Effector memory CD4-positive, alpha-beta T cell (primary cell): ENCODE data around the gene PLXDC1.

ENCODE experiments used
- DNase-seq, 3 donors: peaks; one replicate each; pipeline ENCODE4 v3.0.0-alpha.2; 2020
- H3K27ac ChIP-seq: 2 replicates; pipeline ENCODE4 v1.7.0; 2013; ENCODE audit warnings: mild to moderate bottlenecking, low read length, moderate library complexity; ENCODE audit not compliant: insufficient read depth, poor library complexity, severe bottlenecking
- H3K27me3 ChIP-seq: replicated peaks from 2 replicates; pipeline ENCODE4 v1.7.0; 2013; ENCODE audit warnings: mild to moderate bottlenecking, low read length; ENCODE audit not compliant: insufficient read depth, control insufficient read depth, poor library complexity, severe bottlenecking
- H3K36me3 ChIP-seq: 2 replicates; pipeline ENCODE4 v1.7.0; 2013; ENCODE audit warnings: mild to moderate bottlenecking, low read length, moderate library complexity; ENCODE audit not compliant: control insufficient read depth, insufficient read depth
- H3K4me1 ChIP-seq: 2 replicates; pipeline ENCODE4 v1.7.0; 2013; ENCODE audit warnings: low read length, mild to moderate bottlenecking; ENCODE audit not compliant: control insufficient read depth, insufficient read depth, poor library complexity, severe bottlenecking
- H3K4me3 ChIP-seq: 2 replicates; pipeline ENCODE4 v1.7.0; 2013; ENCODE audit warnings: low read length, low read depth, mild to moderate bottlenecking; ENCODE audit not compliant: insufficient read depth, poor library complexity, severe bottlenecking
- H3K9me3 ChIP-seq: 2 replicates; pipeline ENCODE4 v1.7.0; 2013; ENCODE audit warnings: mild to moderate bottlenecking, low read length, moderate library complexity; ENCODE audit not compliant: control insufficient read depth

PLXDC1 gene

GRCh38 chr17:39144416-39144840, 7.0 kb downstream of the PLXDC1 start:
- H3K9me3 ChIP-seq: no peaks in the 10 kb centered on the region
- no peak overlapping the region for H3K27ac ChIP-seq
- no peaks in the 10 kb centered on the region for H3K36me3 ChIP-seq
- no peaks in the 10 kb centered on the region for H3K27me3 ChIP-seq
- no peak overlapping the region for H3K4me3 ChIP-seq
- no peak for DNase-seq
- no peaks in the 10 kb centered on the region for H3K4me1 ChIP-seq

- Histone ChIP-seq H3K4me3 (no peak overlapping the region), H3K36me3 (no peaks in the 10 kb centered on the region), H3K9me3 (no peaks in the 10 kb centered on the region), H3K4me1 (no peaks in the 10 kb centered on the region), H3K27me3 (no peaks in the 10 kb centered on the region), H3K27ac (no peak overlapping the region)
- no peak for DNase-seq
Observed at GRCh38 chr17:39143552-39144093, 7.8 kb downstream of the PLXDC1 start.

DNA sequence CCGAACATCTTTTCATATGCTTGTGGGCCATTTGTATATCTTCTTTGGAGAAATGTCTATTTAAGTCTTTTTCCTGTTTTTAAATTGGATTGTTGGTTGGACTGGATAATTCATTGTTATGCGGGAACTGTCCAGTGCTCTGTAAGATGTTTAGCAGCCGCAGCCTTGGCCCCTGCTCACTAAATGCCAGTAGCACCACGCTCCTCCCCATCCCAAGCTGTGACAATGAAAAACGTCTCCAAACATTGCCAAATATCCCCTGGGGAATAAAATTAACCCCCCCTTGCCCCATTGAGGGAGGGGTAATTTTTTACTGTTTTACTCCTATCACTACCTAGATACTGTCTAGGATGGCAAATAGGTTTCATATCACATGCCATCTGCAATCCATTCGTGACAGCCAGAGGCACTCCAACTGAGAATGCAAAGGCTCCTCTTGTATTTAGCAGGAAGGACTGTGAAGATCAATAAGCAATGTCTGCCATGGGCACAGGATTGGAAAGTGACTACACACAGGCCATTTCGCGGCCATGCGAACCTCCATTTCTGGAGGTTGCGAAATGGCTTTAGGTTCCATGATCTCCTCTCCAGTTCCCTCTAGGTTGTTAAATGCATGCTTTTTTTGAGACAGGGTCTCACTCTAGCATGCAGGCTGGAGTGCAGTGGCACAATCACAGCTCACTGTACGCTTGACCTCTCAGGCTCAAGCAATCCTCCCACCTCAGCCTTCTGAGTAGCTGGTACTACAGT, 9.3 kb downstream of the PLXDC1 start:
- Histone ChIP-seq H3K27me3 (no peaks in the 10 kb centered on the region), H3K27ac (no peak overlapping the region), H3K36me3 (no peaks in the 10 kb centered on the region), H3K4me1 (no peaks in the 10 kb centered on the region), H3K4me3 (no peak overlapping the region), H3K9me3 (no peaks in the 10 kb centered on the region)
- DNase-seq: no peak

- no peak for DNase-seq
- no peaks in the 10 kb centered on the region for H3K4me1 ChIP-seq
- H3K27ac ChIP-seq: no peak overlapping the region
- no peaks in the 10 kb centered on the region for H3K27me3 ChIP-seq
- H3K9me3 ChIP-seq: no peaks in the 10 kb centered on the region
- H3K4me3 ChIP-seq: no peak overlapping the region
- H3K36me3 ChIP-seq: no peaks in the 10 kb centered on the region
Observed at GRCh38 chr17:39141294-39141693, 10.1 kb downstream of the PLXDC1 start.

DNA sequence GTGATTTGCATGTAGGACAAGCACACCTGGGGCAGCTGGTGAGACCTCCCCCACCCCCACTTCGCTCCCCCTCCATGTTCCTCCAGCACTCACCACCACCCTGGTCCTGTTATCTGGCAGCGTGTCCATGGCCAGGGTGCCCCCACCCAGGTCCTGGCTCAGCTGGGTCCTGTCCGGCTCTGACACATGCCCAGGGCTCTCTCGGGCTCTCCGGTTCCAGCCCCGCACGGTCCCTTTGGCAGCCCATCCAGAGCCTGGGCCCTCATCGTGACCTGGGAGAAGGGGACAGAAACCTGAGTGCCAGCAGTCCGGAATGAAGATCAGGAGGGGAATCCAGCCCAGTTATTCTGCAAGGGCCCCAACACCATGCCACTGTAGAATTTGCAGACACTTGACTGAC, 11.9 kb downstream of the PLXDC1 start:
- no peak overlapping the region for H3K27ac ChIP-seq
- H3K9me3 ChIP-seq: no peaks in the 10 kb centered on the region
- DNase-seq: no peak
- no peaks in the 10 kb centered on the region for H3K27me3 ChIP-seq
- H3K4me1 ChIP-seq: no peaks in the 10 kb centered on the region
- H3K4me3 ChIP-seq: no peak overlapping the region
- H3K36me3 ChIP-seq: no peaks in the 10 kb centered on the region

DNA sequence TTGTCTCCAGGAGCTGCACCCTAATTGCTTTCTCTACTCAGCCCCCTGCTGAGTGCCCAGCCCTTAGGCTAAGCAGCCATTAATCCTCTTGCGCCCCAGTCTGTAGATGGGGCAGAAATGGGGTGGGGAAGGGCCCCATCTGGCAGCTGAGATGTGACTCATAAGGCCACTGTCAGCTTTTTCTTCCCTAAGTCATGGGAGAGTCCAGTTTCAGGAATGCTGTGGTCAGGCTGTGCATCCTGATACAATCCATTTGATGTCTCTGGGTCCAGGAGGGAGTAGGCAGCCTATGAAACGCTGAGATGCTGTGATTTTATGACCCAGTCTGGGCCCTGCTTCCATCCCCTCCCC, 12.3 kb downstream of the PLXDC1 start:
- Histone ChIP-seq H3K4me1 (no peaks in the 10 kb centered on the region), H3K9me3 (no peaks in the 10 kb centered on the region), H3K27ac (no peak overlapping the region), H3K36me3 (no peaks in the 10 kb centered on the region), H3K27me3 (no peaks in the 10 kb centered on the region), H3K4me3 (no peak overlapping the region)
- DNase-seq: no peak

GRCh38 chr17:39138431-39139160, 12.8 kb downstream of the PLXDC1 start:
- Histone ChIP-seq H3K4me3 (no peak overlapping the region), H3K27me3 (no peaks in the 10 kb centered on the region), H3K4me1 (no peaks in the 10 kb centered on the region), H3K27ac (no peak overlapping the region), H3K9me3 (no peaks in the 10 kb centered on the region), H3K36me3 (no peaks in the 10 kb centered on the region)
- DNase-seq: no peak

DNA sequence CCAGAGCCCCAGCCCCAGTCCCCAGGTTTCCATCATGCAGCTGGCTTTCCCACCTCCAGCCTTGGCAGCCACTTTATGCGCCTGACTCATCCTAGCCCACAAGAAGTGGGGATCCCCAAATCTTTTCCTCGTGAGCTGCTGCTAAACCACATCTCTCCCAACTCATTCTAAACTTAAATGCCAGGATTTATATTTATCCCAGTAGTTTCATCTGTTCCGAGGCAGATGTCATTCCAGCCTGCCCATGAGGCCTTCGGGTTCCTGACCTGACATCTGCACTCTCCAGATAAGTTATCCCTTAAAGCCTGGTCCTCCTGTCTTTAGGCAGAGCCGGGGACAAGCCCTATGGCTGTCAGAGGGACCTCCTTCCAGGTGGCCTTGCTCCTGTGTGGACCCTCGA, 16.6 kb downstream of the PLXDC1 start:
- H3K36me3 ChIP-seq: no peaks in the 10 kb centered on the region
- no peaks in the 10 kb centered on the region for H3K9me3 ChIP-seq
- no peak for DNase-seq

GRCh38 chr17:39132192-39132610, 19.2 kb downstream of the PLXDC1 start:
- Histone ChIP-seq H3K36me3 (no peaks in the 10 kb centered on the region), H3K9me3 (no peaks in the 10 kb centered on the region), H3K27ac (no peak overlapping the region), H3K4me3 (no peak overlapping the region), H3K4me1 (no peaks in the 10 kb centered on the region), H3K27me3 (no peaks in the 10 kb centered on the region)
- DNase-seq: no peak

More for the DNA sequence above, 16.6 kb downstream of the PLXDC1 start:
- H3K4me1 ChIP-seq: no peaks in the 10 kb centered on the region
- H3K27ac ChIP-seq: no peak overlapping the region
- no peak overlapping the region for H3K4me3 ChIP-seq
- no peaks in the 10 kb centered on the region for H3K27me3 ChIP-seq

DNA sequence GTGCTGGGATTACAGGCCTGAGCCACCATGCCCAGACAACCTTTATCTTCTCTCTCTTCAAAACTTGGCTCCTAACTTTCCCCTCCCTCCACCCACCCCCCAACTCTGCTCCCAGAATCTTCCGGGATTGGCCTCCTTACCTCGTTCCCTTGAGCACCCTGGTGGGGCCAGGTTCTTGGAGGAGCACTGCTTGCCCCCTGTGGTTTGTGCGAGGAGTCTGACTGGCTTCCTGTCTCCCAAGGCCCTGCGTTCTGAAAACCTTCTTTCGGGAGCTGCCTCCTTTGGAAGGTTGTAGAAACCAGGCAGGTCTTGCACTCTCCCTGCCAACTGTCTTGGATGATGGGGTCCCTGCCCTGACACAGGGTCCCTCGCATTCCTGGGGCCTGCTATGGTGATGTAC, 19.8 kb downstream of the PLXDC1 start:
- DNase-seq: no peak
- H3K9me3 ChIP-seq: no peaks in the 10 kb centered on the region
- no peaks in the 10 kb centered on the region for H3K27me3 ChIP-seq
- H3K27ac ChIP-seq: no peak overlapping the region
- no peaks in the 10 kb centered on the region for H3K4me1 ChIP-seq
- H3K4me3 ChIP-seq: no peak overlapping the region
- no peaks in the 10 kb centered on the region for H3K36me3 ChIP-seq
